GM19452 (cell line): Measurements from ENCODE around the gene IL17F.

Experiments used
- ATAC-seq: cut with Tn5 transposase; IDR thresholded peaks from one replicate; pipeline ENCODE4 v1.9.1; 2021; ENCODE audit not compliant: unreplicated experiment

Gene IL17F

DNA sequence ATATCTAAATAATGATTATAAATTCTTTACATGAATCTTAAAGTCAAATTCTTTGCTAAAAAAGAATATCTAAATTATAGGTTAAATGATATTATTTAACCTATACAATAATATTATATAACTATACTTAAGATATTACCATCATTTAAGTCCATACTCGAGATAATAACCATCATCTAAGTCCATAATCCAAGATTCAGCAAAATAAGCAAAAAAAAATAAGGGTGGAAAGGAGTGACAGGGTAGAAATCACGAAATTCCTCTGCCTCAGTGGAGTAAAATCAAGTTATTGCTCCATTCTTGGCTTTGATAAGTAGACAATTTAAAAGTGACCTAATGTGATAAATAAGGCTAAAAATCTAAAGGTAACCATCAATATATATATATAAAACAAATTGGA is 48.4 kb downstream of the IL17F start:
- ATAC-seq = no peak

DNA sequence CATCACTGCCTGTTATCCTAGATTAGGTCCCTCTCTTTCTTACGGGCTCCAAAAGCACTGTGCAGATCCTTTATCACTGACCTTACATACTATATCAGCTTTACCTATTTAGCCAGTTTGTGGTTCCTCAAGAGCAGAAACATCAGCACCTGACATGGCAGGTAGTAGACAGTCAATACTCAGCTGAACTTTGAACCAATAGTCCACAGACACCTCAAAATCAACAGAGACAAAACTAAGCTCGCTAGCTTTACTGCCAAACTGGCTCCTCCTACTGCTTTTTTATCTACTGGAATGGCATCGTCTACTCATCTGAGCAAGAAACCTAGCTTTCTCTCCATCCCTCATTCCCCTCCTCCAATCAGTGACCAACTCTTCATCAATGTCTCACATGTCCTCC is 52.5 kb downstream of the IL17F start:
- no peak for ATAC-seq

DNA sequence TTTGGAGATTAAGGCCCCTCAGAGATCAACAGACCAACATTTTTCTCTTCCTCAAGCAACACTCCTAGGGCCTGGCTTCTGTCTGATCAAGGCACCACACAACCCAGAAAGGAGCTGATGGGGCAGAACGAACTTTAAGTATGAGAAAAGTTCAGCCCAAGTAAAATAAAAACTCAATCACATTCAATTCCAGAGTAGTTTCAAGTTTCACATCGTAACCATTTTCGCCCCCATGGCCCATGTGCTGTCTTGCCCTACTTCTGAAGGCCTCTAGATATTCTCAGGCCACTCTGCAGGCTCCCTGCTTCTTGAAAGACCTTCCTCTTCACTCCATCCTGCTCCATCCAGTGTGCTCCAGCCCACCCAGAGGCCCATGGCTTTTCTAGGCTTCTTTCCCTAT is 53.9 kb downstream of the IL17F start:
- ATAC-seq = no peak

DNA sequence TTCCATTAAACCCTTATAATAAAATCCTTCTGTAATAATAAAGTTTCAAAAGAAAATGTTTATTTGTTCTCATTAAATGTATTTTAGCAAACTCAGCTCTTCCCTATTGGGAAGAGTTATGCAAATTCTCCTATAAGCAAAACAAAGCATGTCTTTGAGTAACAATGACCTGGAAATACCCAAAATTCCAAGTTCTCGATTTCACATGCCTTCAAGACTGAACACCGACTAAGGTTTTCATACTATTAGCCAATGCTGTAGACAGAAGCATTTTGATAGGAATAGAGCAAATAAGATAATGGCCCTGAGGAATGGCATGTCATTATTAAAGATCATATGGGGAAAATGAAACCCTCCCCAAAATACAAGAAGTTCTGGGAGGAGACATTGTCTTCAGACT is 54.3 kb downstream of the IL17F start:
- ATAC-seq = no peak

DNA sequence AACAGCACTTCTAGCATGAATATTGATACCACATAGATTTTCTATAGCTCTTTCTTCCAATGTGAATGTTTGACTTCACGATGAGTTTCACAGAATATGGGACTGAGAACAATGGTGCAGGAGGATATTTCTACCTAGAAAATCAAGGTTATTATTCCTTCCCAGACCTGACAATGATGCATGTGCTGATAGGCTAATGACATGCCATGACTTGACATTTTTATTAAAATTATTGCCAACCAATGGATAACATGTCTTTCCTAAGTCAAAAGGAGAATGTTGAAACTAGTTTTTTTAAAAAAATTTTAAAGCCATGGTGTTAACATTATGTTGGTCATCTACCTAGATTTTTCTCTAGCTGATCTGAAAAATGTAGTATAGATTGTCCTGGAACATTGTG is 57.2 kb downstream of the IL17F start:
- ATAC-seq = no peak
